Activated naive CD8-positive, alpha-beta T cell (primary cell): ENCODE measurements around the gene GOLPH3.
A peak's percentile ranks its signal among the peaks of the same experiment; 100 is the strongest.
"Not testable (repeated sequence)": the region's sequence is repeated elsewhere in the genome, so short reads cannot be mapped to it uniquely, and the experiment has no call there.

Experiments
- H3K27ac Mint-ChIP-seq: one replicate; pipeline ENCODE4 v1.8.0; 2021; ENCODE audit warnings: mixed read lengths
- H3K27me3 Mint-ChIP-seq: one replicate; pipeline ENCODE4 v1.8.0; 2021; ENCODE audit warnings: mixed read lengths
- H3K36me3 Mint-ChIP-seq: one replicate; pipeline ENCODE4 v1.8.0; 2021; ENCODE audit warnings: mixed read lengths
- H3K4me1 Mint-ChIP-seq: one replicate; pipeline ENCODE4 v1.8.0; 2021; ENCODE audit warnings: low read depth, mixed read lengths
- H3K4me3 Mint-ChIP-seq: one replicate; pipeline ENCODE4 v1.8.0; 2021; ENCODE audit warnings: mild to moderate bottlenecking, mixed read lengths
- H3K9me3 Mint-ChIP-seq: one replicate; pipeline ENCODE4 v1.8.0; 2021; ENCODE audit warnings: low read depth, mixed read lengths

GOLPH3 gene

GRCh38 chr5:32190095-32190494 lies 16.0 kb upstream of the GOLPH3 start:
- Mint-ChIP-seq H3K27me3 (peaks cover 4% of the 10 kb centered on the region), H3K4me1 (no peaks in the 10 kb centered on the region), H3K27ac (no peak overlapping the region), H3K4me3 (no peak overlapping the region), H3K36me3 (peaks cover 3% of the 10 kb centered on the region), H3K9me3 (no peaks in the 10 kb centered on the region)

- H3K9me3 Mint-ChIP-seq, result no peaks in the 10 kb centered on the region
- H3K4me1 Mint-ChIP-seq, result no peaks in the 10 kb centered on the region
- H3K27me3 Mint-ChIP-seq, result no peaks in the 10 kb centered on the region
- no peaks in the 10 kb centered on the region for H3K36me3 Mint-ChIP-seq
- H3K27ac Mint-ChIP-seq, result no peak overlapping the region
- H3K4me3 Mint-ChIP-seq, result no peak overlapping the region
Observed at GRCh38 chr5:32187675-32188074, 13.6 kb upstream of the GOLPH3 start.

DNA sequence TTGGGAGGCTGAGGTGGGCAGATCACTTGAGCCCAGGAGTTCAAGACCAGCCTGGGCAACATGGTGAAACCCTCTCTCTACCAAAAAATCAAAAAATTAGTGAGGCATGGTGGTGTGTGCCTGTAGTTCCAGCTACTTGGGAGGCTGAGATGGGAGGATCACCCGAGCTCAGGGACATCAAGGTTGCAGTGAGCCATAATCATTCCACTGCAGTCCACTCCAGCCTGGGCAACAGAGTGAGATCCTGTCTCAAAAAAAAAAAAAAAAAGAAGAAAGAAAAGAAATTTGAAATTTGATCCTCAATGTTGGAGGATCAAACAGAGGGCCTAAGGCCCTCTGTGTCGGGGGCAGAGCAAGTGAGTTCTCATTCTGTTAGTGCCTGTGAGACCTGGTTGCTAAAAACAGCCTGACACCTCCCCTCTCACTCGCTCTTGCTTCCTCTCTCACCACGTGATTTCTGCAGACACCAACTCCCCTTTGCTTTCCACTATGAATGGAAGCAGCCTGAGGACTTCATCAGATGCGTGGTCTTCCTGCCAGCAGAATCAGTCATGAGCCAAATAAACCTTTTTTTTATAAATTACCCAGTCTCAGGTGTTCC lies 8.4 kb upstream of the GOLPH3 start:
- Mint-ChIP-seq H3K27ac (no peak overlapping the region), H3K27me3 (peaks cover 3% of the 10 kb centered on the region), H3K4me3 (no peak overlapping the region), H3K36me3 (no peaks in the 10 kb centered on the region), H3K4me1 (no peaks in the 10 kb centered on the region), H3K9me3 (no peaks in the 10 kb centered on the region)

GRCh38 chr5:32173267-32174010 lies 680 bp downstream of the GOLPH3 start:
- H3K4me3 Mint-ChIP-seq, result peak overlapping the region; percentile 94
- no peaks in the 10 kb centered on the region for H3K27me3 Mint-ChIP-seq
- peaks cover 35% of the 10 kb centered on the region for H3K4me1 Mint-ChIP-seq
- no peaks in the 10 kb centered on the region for H3K9me3 Mint-ChIP-seq
- peak overlapping the region; percentile 96 for H3K27ac Mint-ChIP-seq
- peaks cover 7% of the 10 kb centered on the region for H3K36me3 Mint-ChIP-seq

DNA sequence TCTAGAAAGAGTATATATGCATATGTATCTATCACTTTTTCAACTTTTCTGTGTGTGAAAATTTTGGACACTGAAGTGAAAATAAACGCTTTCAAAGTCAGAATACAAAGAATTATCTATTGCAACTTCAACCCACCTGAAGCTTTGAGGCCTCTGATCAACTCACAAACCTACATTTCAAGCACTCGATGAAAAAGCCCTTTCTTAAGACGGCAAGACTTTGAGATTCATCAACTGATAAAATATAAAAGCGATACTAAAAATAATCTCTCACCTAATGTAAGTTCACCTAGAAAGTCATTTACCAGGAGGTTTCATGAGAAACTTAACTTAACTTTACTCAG lies 1.2 kb downstream of the GOLPH3 start:
- peak overlapping the region; percentile 94 for H3K4me3 Mint-ChIP-seq
- H3K9me3 Mint-ChIP-seq, result no peaks in the 10 kb centered on the region
- peak overlapping the region; percentile 96 for H3K27ac Mint-ChIP-seq
- peaks cover 7% of the 10 kb centered on the region for H3K36me3 Mint-ChIP-seq
- H3K27me3 Mint-ChIP-seq, result no peaks in the 10 kb centered on the region
- H3K4me1 Mint-ChIP-seq, result peaks cover 39% of the 10 kb centered on the region

GRCh38 chr5:32172186-32172911 lies 1.8 kb downstream of the GOLPH3 start:
- peak overlapping the region; percentile 96 for H3K27ac Mint-ChIP-seq

GRCh38 chr5:32170303-32171151 lies 3.6 kb downstream of the GOLPH3 start:
- Mint-ChIP-seq H3K9me3 (no peaks in the 10 kb centered on the region), H3K27me3 (no peaks in the 10 kb centered on the region), H3K4me1 (peaks cover 46% of the 10 kb centered on the region), H3K27ac (peak overlapping the region; percentile 46), H3K4me3 (peak overlapping the region; percentile 42), H3K36me3 (peaks cover 5% of the 10 kb centered on the region)

More at GRCh38 chr5:32172186-32172911, 1.8 kb downstream of the GOLPH3 start:
- not testable (repeated sequence) for H3K9me3 Mint-ChIP-seq, H3K36me3 Mint-ChIP-seq, H3K27me3 Mint-ChIP-seq
- Mint-ChIP-seq H3K4me1 (peaks cover 41% of the 10 kb centered on the region), H3K4me3 (peak overlapping the region; percentile 94)

DNA sequence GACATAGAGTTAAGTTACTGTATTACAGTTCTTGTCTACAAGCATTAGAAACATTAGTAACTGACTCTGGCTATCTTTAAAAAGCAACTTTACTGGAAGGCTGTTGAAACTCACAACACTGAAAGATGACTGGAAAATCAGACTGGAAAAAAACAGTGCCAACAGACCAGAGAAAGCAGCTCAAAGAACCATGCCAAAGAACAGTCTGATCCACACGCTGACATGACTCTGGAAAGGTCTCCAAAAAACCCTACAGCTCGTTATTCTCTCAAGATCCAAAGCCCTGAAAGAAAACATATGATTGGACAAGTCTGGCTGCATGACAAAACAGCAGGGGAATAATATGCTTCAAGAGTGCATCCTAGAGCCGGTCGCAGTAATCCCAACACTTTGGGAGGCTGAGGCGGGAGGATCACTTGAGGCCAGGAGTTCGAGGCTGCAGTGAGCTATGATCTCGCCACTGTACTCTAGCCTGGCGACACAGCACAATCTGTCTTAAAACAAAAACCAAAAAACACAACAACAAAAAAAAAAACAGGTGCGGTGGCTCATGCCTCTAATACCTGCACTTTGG lies 5.6 kb downstream of the GOLPH3 start:
- Mint-ChIP-seq H3K36me3 (peaks cover 5% of the 10 kb centered on the region), H3K4me3 (no peak overlapping the region), H3K4me1 (peaks cover 56% of the 10 kb centered on the region), H3K27me3 (no peaks in the 10 kb centered on the region), H3K27ac (peak overlapping the region; percentile 34), H3K9me3 (no peaks in the 10 kb centered on the region)

DNA sequence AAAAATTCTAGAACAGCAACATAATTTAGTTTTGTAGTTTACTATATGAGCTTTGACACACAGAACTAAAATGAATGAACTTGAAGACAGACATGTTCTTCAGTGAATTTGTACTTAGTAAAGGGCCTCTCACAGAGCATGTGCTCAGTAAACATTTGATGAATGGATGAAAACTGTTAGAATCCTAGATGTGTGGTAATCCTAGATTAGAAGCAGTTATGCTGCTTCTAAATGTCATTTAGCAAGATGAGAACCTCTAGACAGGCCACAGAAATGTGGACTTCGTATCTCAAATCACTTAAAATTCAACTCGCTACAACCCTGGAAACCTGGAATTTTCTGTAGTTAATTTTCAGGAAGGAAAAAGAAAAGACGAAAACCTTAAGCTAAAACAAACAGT lies 8.5 kb downstream of the GOLPH3 start:
- H3K9me3 Mint-ChIP-seq, result no peaks in the 10 kb centered on the region
- no peak overlapping the region for H3K27ac Mint-ChIP-seq
- no peaks in the 10 kb centered on the region for H3K27me3 Mint-ChIP-seq
- H3K36me3 Mint-ChIP-seq, result peaks cover 2% of the 10 kb centered on the region
- no peak overlapping the region for H3K4me3 Mint-ChIP-seq
- peaks cover 52% of the 10 kb centered on the region for H3K4me1 Mint-ChIP-seq

DNA sequence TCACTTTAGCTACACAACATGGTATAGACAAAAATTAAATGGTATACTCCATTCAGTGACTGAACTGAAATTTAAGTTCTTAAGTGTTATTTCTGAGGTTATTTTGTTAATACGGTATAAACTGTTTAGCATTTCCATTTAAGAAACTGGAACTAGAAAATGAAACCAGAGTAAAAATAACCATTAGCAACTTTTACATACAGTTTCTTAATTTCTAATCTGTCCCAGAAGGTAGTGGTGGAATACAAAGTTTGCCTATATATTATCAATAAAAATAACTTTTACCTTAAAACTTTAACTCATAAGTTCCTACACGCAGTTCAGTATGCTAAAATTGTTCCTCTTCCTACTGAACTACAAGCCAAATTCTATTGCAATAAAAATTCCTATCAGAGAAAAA lies 10.3 kb downstream of the GOLPH3 start:
- H3K27ac Mint-ChIP-seq, result peak overlapping the region; percentile 24
- H3K9me3 Mint-ChIP-seq, result no peaks in the 10 kb centered on the region
- H3K27me3 Mint-ChIP-seq, result no peaks in the 10 kb centered on the region
- H3K36me3 Mint-ChIP-seq, result no peaks in the 10 kb centered on the region
- no peak overlapping the region for H3K4me3 Mint-ChIP-seq
- H3K4me1 Mint-ChIP-seq, result peaks cover 42% of the 10 kb centered on the region

GRCh38 chr5:32163053-32163452 lies 11.1 kb downstream of the GOLPH3 start:
- Mint-ChIP-seq H3K27ac (no peak overlapping the region), H3K4me1 (peaks cover 35% of the 10 kb centered on the region), H3K4me3 (no peak overlapping the region), H3K9me3 (no peaks in the 10 kb centered on the region), H3K27me3 (no peaks in the 10 kb centered on the region), H3K36me3 (no peaks in the 10 kb centered on the region)

GRCh38 chr5:32160228-32160627 lies 13.9 kb downstream of the GOLPH3 start:
- Mint-ChIP-seq H3K27ac (no peak overlapping the region), H3K4me1 (peaks cover 29% of the 10 kb centered on the region), H3K27me3 (no peaks in the 10 kb centered on the region), H3K4me3 (no peak overlapping the region), H3K36me3 (no peaks in the 10 kb centered on the region), H3K9me3 (no peaks in the 10 kb centered on the region)

GRCh38 chr5:32159328-32160072 lies 14.6 kb downstream of the GOLPH3 start:
- no peak overlapping the region for H3K4me3 Mint-ChIP-seq
- H3K4me1 Mint-ChIP-seq, result peaks cover 31% of the 10 kb centered on the region
- no peaks in the 10 kb centered on the region for H3K36me3 Mint-ChIP-seq
- H3K9me3 Mint-ChIP-seq, result no peaks in the 10 kb centered on the region
- no peaks in the 10 kb centered on the region for H3K27me3 Mint-ChIP-seq
- H3K27ac Mint-ChIP-seq, result no peak overlapping the region

DNA sequence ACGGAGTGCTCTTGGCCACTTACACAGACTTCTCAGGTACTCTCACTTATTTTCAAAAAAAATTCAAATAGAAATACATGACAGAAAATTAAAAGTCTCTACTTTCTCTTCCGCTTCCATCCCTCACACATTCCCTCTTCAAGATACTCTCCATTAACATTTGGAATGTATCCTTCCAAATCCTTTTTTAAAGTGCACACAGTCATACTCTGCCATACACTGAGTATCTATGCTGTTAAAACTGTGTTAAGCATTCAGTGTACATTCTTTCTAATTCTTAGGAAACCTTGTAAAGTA lies 15.5 kb downstream of the GOLPH3 start:
- H3K9me3 Mint-ChIP-seq, result no peaks in the 10 kb centered on the region
- H3K27me3 Mint-ChIP-seq, result no peaks in the 10 kb centered on the region
- peaks cover 31% of the 10 kb centered on the region for H3K4me1 Mint-ChIP-seq
- H3K4me3 Mint-ChIP-seq, result no peak overlapping the region
- H3K27ac Mint-ChIP-seq, result no peak overlapping the region
- no peaks in the 10 kb centered on the region for H3K36me3 Mint-ChIP-seq
